ENCODE data around the gene AMBP. TPM values are rescaled to one million over a fixed set of nuclear protein-coding genes. Genes with fewer than 3 reads are reported as not detected.

The AMBP gene
- total and polyA plus RNA-seq, 4 donors: 0.47 to 3.7 (median 1.6) TPM

GRCh38 chr9:114035845-114036801, 42.0 kb downstream of the AMBP start:
- no peak for TF ChIP-seq CTCF (IDR thresholded peaks at IDR 0.05; ENCODE audit: control extremely low read depth, extremely low read depth)

GRCh38 chr9:114035221-114035844, 42.8 kb downstream of the AMBP start:
- no peak for ATAC-seq (ENCODE audit: insufficient read depth, low FRiP score)
- 90 to 92% methylated on average over 14 to 17 of the region's 17 CpGs for WGBS, 2 donors
- Histone ChIP-seq H3K4me3 (no peak overlapping the region), H3K9ac (ENCODE audit: insufficient read depth in 1 of 2, low read length in 2 of 2) (no peak overlapping the region), H3K4me1 (ENCODE audit: control insufficient read depth in 5 of 5, insufficient read depth in 5 of 5, low read length in 5 of 5) (no peaks in the 10 kb centered on the region), H3K9me3 (ENCODE audit: control insufficient read depth in 4 of 4, insufficient read depth in 3 of 4, low read length in 3 of 4) (peaks cover 0 to 8% (median 0%) of the 10 kb centered on the region in 4 donors), H3K27me3 (ENCODE audit: control insufficient read depth in 3 of 3, insufficient read depth in 3 of 3, low read length in 2 of 3) (no peaks in the 10 kb centered on the region), H3K36me3 (ENCODE audit: control insufficient read depth in 4 of 4, insufficient read depth in 4 of 4, low read length in 4 of 4) (peaks cover 0 to 63% (median 45%) of the 10 kb centered on the region in 4 donors), H3K27ac (ENCODE audit: low read depth in 1 of 2, low read length in 1 of 2) (no peak overlapping the region)
- TF ChIP-seq CTCF (IDR thresholded peaks at IDR 0.05; ENCODE audit: control extremely low read depth, extremely low read depth): no peak
- DNase-seq: peak in 1 of 3 donors; percentile 6

More at GRCh38 chr9:114035845-114036801, 42.0 kb downstream of the AMBP start:
- no peak overlapping the region for H3K9ac ChIP-seq (ENCODE audit: insufficient read depth in 1 of 2, low read length in 2 of 2)
- WGBS, 2 donors: 96% methylated on average over 18 of the region's 18 CpGs
- no peaks in the 10 kb centered on the region for H3K27me3 ChIP-seq (ENCODE audit: control insufficient read depth in 3 of 3, insufficient read depth in 3 of 3, low read length in 2 of 3)
- peak in 1 of 3 donors; percentile 10 for DNase-seq
- no peak overlapping the region for H3K27ac ChIP-seq (ENCODE audit: low read depth in 1 of 2, low read length in 1 of 2)
- no peak overlapping the region for H3K4me3 ChIP-seq
- no peaks in the 10 kb centered on the region for H3K4me1 ChIP-seq (ENCODE audit: control insufficient read depth in 5 of 5, insufficient read depth in 5 of 5, low read length in 5 of 5)
- H3K36me3 ChIP-seq (ENCODE audit: control insufficient read depth in 4 of 4, insufficient read depth in 4 of 4, low read length in 4 of 4): peaks cover 0 to 56% (median 42%) of the 10 kb centered on the region in 4 donors
- peaks cover 0 to 8% (median 0%) of the 10 kb centered on the region in 4 donors for H3K9me3 ChIP-seq (ENCODE audit: control insufficient read depth in 4 of 4, insufficient read depth in 3 of 4, low read length in 3 of 4)
- no peak for ATAC-seq (ENCODE audit: insufficient read depth, low FRiP score)

- peaks cover 0 to 64% (median 45%) of the 10 kb centered on the region in 4 donors for H3K36me3 ChIP-seq (ENCODE audit: control insufficient read depth in 4 of 4, insufficient read depth in 4 of 4, low read length in 4 of 4)
- no peak for TF ChIP-seq CTCF (IDR thresholded peaks at IDR 0.05; ENCODE audit: control extremely low read depth, extremely low read depth)
- H3K4me1 ChIP-seq (ENCODE audit: control insufficient read depth in 5 of 5, insufficient read depth in 5 of 5, low read length in 5 of 5): no peaks in the 10 kb centered on the region
- H3K9ac ChIP-seq (ENCODE audit: insufficient read depth in 1 of 2, low read length in 2 of 2): no peak overlapping the region
- DNase-seq: no peak
- peaks cover 0 to 8% (median 0%) of the 10 kb centered on the region in 4 donors for H3K9me3 ChIP-seq (ENCODE audit: control insufficient read depth in 4 of 4, insufficient read depth in 3 of 4, low read length in 3 of 4)
- H3K27me3 ChIP-seq (ENCODE audit: control insufficient read depth in 3 of 3, insufficient read depth in 3 of 3, low read length in 2 of 3): no peaks in the 10 kb centered on the region
- no peak overlapping the region for H3K27ac ChIP-seq (ENCODE audit: low read depth in 1 of 2, low read length in 1 of 2)
- WGBS, 2 donors: 93% methylated on average over 4 of the region's 4 CpGs
- H3K4me3 ChIP-seq: no peak overlapping the region
- ATAC-seq (ENCODE audit: insufficient read depth, low FRiP score): no peak
Measured at GRCh38 chr9:114034661-114035062, 43.4 kb downstream of the AMBP start.
